Fibroblast of the aortic adventitia (primary cell): Measurements from ENCODE around the gene TRIM56. TPM values are rescaled to one million over a fixed set of nuclear protein-coding genes. Genes with fewer than 3 reads are reported as not detected.
"Not testable (repeated sequence)": the region's sequence is repeated elsewhere in the genome, so short reads cannot be mapped to it uniquely, and the experiment has no call there.

Source experiments
- DNase-seq: peaks from one replicate; pipeline ENCODE4 v3.0.0-alpha.2; 2010; ENCODE audit warnings: low read depth
- H3K4me3 ChIP-seq: 2 replicates; pipeline ENCODE4 v1.5.1; 2011; ENCODE audit warnings: low read depth, mild to moderate bottlenecking, control low read depth, low read length, moderate library complexity
- total RNA-seq: library from RNA; depleted of rRNA; stranded (reverse); fragments of >200 nt; gene quantifications from 2 replicates; pipeline ENCODE4 v1.2.3, GENCODE V29; 2012; ENCODE audit warnings: low replicate concordance
- TF ChIP-seq, protein P1 (sequence below): IDR thresholded peaks from 2 replicates; pipeline ENCODE4 v1.5.1; 2011; ENCODE audit warnings: mild to moderate bottlenecking, low read length, control low read depth, inconsistent platforms; ENCODE audit not compliant: insufficient read depth

TRIM56 gene
- total RNA-seq, 1 donor: 10.0 TPM

DNA sequence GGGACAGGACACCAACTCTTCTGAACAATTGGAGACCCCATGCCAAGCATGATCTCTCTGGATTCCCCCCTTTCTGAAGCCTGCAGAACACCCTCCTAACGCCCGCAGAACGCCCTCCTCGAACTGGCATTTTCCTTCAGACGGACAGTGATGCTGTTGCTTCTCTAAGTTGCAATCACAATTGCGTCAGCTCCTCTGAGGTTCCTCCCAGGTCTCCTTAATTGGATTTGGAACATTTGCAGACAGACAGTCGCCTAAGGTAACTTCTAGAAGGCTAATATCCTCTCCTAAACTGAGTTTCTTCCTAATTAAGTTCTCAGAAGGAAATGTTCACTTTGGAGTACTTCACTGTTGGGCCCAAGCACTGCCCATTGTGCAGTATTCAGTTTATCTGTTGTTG lies 21.1 kb downstream of the TRIM56 start:
- no peak for DNase-seq
- TF ChIP-seq, protein P1, sequence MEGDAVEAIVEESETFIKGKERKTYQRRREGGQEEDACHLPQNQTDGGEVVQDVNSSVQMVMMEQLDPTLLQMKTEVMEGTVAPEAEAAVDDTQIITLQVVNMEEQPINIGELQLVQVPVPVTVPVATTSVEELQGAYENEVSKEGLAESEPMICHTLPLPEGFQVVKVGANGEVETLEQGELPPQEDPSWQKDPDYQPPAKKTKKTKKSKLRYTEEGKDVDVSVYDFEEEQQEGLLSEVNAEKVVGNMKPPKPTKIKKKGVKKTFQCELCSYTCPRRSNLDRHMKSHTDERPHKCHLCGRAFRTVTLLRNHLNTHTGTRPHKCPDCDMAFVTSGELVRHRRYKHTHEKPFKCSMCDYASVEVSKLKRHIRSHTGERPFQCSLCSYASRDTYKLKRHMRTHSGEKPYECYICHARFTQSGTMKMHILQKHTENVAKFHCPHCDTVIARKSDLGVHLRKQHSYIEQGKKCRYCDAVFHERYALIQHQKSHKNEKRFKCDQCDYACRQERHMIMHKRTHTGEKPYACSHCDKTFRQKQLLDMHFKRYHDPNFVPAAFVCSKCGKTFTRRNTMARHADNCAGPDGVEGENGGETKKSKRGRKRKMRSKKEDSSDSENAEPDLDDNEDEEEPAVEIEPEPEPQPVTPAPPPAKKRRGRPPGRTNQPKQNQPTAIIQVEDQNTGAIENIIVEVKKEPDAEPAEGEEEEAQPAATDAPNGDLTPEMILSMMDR: no peak
- no peak overlapping the region for H3K4me3 ChIP-seq

DNA sequence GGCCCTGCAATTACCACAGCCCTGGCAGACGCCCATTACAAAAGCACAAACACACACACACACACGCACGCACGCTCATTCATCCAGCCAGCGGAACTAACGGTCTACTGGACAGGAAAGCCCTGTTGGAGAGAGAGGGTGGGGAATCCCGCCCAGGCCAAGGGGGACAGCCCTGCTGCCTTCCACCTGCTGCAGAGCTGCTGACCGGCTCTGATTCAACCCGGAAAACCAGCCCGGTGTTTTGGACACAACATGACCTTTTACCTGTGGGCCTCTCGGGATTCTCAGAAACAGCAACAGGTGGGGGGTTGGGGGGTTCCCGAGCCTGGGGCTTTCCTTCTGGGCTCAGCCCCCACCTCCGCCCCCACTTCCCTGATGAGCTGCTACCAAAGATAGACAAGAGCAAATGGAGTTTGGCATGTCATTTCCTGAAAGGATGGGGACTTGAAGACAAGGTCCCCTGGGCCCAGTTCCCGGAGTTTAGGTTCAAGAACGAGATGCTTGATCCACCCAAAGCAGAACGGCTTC lies 23.1 kb downstream of the TRIM56 start:
- no peak overlapping the region for H3K4me3 ChIP-seq
- TF ChIP-seq, protein P1: no peak
- DNase-seq: peak; percentile 42

DNA sequence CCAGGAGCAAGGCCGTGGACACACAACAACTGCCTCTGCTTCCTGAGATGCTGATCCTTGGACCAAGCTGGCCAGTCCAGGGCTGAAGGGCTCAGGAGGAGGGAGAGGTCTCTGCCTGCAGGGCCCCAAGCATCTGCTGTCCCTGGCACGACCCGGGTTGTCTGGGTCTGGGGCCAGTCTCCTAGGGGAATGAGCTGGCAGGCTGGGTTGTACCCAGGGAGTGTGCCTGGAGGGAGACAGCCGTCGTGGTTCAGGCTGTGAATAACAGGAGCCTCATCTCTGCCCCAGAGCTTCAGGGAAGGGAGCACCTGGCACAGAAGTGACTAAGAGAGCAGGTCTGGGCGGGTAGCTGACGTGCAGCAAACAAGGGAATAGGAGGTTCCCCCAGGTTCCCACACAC lies 23.7 kb downstream of the TRIM56 start:
- TF ChIP-seq, protein P1: no peak
- no peak for DNase-seq

GRCh38 chr7:101109368-101109767 lies 24.1 kb downstream of the TRIM56 start:
- TF ChIP-seq, protein P1: no peak
- no peak overlapping the region for H3K4me3 ChIP-seq
- no peak for DNase-seq

More for the DNA sequence above, 23.7 kb downstream of the TRIM56 start:
- no peak overlapping the region for H3K4me3 ChIP-seq

GRCh38 chr7:101111261-101111660 lies 26.0 kb downstream of the TRIM56 start:
- no peak for DNase-seq
- H3K4me3 ChIP-seq: no peak overlapping the region
- TF ChIP-seq, protein P1: no peak

DNA sequence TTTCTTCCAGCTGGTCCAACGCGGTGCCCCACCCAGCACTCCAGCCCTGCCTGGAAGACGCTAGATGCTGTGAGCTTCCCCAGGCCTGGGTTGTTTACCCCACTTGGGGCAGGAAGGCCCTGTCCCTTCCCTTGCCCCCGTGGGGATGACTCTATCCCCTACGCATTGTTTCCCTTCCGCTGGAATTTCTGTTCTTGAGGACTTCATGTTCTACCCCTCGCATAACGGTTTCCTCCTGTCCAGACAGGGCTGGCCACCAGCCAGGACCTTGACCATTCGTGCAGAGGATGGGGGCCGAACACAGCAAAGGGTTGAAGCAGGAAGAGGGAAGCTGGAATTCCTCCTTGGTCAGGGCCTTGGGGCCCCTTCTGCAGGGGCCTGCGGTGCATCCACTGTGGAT lies 27.0 kb downstream of the TRIM56 start:
- TF ChIP-seq, protein P1: no peak
- DNase-seq: peak; percentile 67
- no peak overlapping the region for H3K4me3 ChIP-seq

DNA sequence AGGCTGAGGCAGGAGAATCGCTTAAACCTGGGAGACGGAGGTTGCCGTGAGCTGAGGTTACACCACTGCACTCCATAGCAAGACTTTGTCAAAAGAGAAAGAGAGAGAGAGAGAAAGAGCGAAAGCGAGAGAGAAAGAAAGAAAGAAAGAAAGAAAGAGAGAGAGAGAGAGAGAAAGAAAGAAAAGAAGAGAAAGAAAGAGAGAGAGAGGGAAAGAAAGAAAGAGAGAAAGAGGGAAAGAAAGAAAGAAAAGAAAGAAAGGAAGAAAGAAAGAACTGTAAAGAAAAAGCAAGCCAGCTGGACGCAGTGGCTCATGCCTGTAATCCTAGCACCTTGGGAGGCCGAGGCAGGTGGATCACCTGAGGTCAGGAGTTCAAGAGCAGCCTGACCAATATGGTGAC lies 27.9 kb downstream of the TRIM56 start:
- DNase-seq, H3K4me3 ChIP-seq: not testable (repeated sequence)

DNA sequence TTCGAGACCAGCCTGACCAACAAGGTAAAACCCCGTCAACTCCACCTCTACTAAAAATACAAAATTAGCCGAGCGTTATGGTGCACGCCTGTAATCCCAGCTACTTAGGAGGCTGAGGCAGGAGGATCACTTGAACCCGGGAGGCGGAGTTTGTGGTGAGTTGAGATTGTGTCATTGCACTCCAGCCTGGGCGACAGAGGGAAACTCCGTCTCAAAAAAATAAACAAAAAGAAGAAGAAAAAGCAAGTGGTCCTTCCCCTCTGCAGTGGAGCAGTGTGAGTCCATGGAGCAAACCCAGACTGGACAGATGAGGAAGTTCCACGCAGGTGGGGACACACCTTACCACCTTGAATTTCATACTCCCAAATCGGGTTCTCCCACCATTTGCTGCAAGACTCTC lies 28.6 kb downstream of the TRIM56 start:
- no peak overlapping the region for H3K4me3 ChIP-seq
- no peak for DNase-seq
- TF ChIP-seq, protein P1: no peak
